ENCODE data around the gene TAGLN. TPM values are rescaled to one million over a fixed set of nuclear protein-coding genes. Genes with fewer than 3 reads are reported as not detected.

Gene TAGLN
- total and polyA plus RNA-seq, 2 of the 8 experiments (the other 6 are each of a cell fraction or from before 2014, with no cell fraction given) = 140 to 300 TPM

- no peak for TF ChIP-seq KDM4A (IDR thresholded peaks at IDR 0.05; ENCODE audit: low read depth, low read length, severe bottlenecking)
- TF ChIP-seq HDAC6 (IDR thresholded peaks at IDR 0.05; ENCODE audit: low read depth, low read length) = no peak
- no peak for TF ChIP-seq RFX5 (IDR thresholded peaks at IDR 0.05; ENCODE audit: borderline replicate concordance, low read depth, low read length)
- no peak for TF ChIP-seq ATF2 (IDR thresholded peaks at IDR 0.05; ENCODE audit: low read length)
- no peak for TF ChIP-seq PHF8 (conservative IDR thresholded peaks at IDR 0.05; ENCODE audit: low read depth, low read length)
- no peak for TF ChIP-seq MAX (IDR thresholded peaks at IDR 0.05)
- TF ChIP-seq GTF2F1 (IDR thresholded peaks at IDR 0.05; ENCODE audit: borderline replicate concordance, low read depth, low read length) = no peak
- Histone ChIP-seq H4K20me1 (replicated peaks in 1 of 2; ENCODE audit: control insufficient read depth in 1 of 2, insufficient read depth in 2 of 2, low read length in 2 of 2) (peaks cover 0 to 1% of the 10 kb centered on the region in 2 experiments), H2BK20ac (ENCODE audit: low read length) (no peak overlapping the region), H3K18ac (ENCODE audit: extremely low read depth, low read length) (no peak overlapping the region), H2BK5ac (ENCODE audit: low read depth, low read length) (no peak overlapping the region), H4K91ac (replicated peaks; ENCODE audit: insufficient read length, low read length) (no peak overlapping the region), H2BK15ac (ENCODE audit: low read length) (no peak overlapping the region), H2BK12ac (ENCODE audit: low read depth, low read length) (no peak overlapping the region), H2AFZ (ENCODE audit: low read length) (no peak overlapping the region), H3K4ac (replicated peaks; ENCODE audit: insufficient read length, low read depth, low read length) (no peak overlapping the region), H3K56ac (replicated peaks; ENCODE audit: insufficient read length, low read depth, low read length) (no peak overlapping the region), H3K23me2 (ENCODE audit: low read depth, low read length) (no peaks in the 10 kb centered on the region), H2AK5ac (ENCODE audit: low read depth, low read length) (no peak overlapping the region), H3K79me1 (ENCODE audit: low read depth, low read length) (no peaks in the 10 kb centered on the region), H2BK120ac (replicated peaks; ENCODE audit: low read depth, low read length) (no peak overlapping the region), H3K14ac (ENCODE audit: insufficient read length) (no peak overlapping the region), H3K9me3 (ENCODE audit: insufficient read depth in 2 of 2, low read depth in 1 of 2, low read length in 1 of 2) (no peaks in the 10 kb centered on the region), H3K4me1 (replicated peaks in 1 of 4; ENCODE audit: control insufficient read depth in 3 of 4, insufficient read depth in 4 of 4, low read length in 3 of 4) (no peaks in the 10 kb centered on the region), H3K4me2 (ENCODE audit: insufficient read depth in 1 of 2, low read depth in 2 of 2, low read length in 2 of 2) (no peak overlapping the region), H3K27ac (ENCODE audit: low read depth, low read length) (no peak overlapping the region), H4K5ac (ENCODE audit: insufficient read length, low read depth, low read length) (no peak overlapping the region), H3K4me3 (ENCODE audit: extremely low read depth in 1 of 4, insufficient read depth in 2 of 4, low read depth in 3 of 4, low read length in 4 of 4) (no peak overlapping the region), H3K79me2 (ENCODE audit: control insufficient read depth in 1 of 2, insufficient read depth in 2 of 2, low read length in 2 of 2) (no peaks in the 10 kb centered on the region; a peak in 1 of 4 replicates), H3K23ac (ENCODE audit: insufficient read length) (no peak overlapping the region), H4K8ac (ENCODE audit: extremely low read depth, insufficient read depth, low read length) (no peak overlapping the region), H3K27me3 (replicated peaks in 1 of 4; ENCODE audit: control insufficient read depth in 3 of 4, extremely low read depth in 1 of 4, insufficient read depth in 3 of 4, low read length in 3 of 4) (no peaks in the 10 kb centered on the region), H3K9ac (replicated peaks in 1 of 4; ENCODE audit: extremely low read depth in 1 of 4, low read depth in 3 of 4, low read length in 3 of 4) (no peak overlapping the region), H3K36me3 (ENCODE audit: control insufficient read depth in 2 of 4, insufficient read depth in 4 of 4, low read length in 3 of 4) (peaks cover 9 to 38% (median 24%) of the 10 kb centered on the region in 4 experiments; a peak in 7 of 8 replicates)
- ChIA-PET CTCF (ENCODE audit: partially characterized antibody) (interaction anchor here (1.9 to 25.0 kb wide), 4 partner anchors 9 to 39 kb away, joined by 9 to 449 read pairs (median 195); partner anchors contain the start of genes PCSK7, SIDT2 and TAGLN), POLR2A (ENCODE audit: partially characterized antibody) (interaction anchor here (0.7 to 4.0 kb wide), 8 partner anchors 8 to 75 kb away, joined by 3 to 15 read pairs (median 3); partner anchors contain the start of gene TAGLN)
- DNase-seq (ENCODE audit: low read depth in 1 of 2, low spot score in 2 of 2) (no peak), FAIRE-seq (no peak)
- WGBS, 2 experiments (ENCODE audit: extremely low coverage in 1 of 2, insufficient coverage in 1 of 2, insufficient read length in 1 of 2, insufficient replicate concordance in 2 of 2, low coverage in 1 of 2, low lambda C conversion rate in 2 of 2, missing lambda C conversion rate in 1 of 2) = 94% methylated on average over 4 of the region's 4 CpGs; no CpG with 5 or more reads in 1 of the 2 experiments
Measured at GRCh38 chr11:117219995-117220394, 20.8 kb downstream of the TAGLN start.
